ENCODE results near the gene PDHA1.

PDHA1 gene

DNA sequence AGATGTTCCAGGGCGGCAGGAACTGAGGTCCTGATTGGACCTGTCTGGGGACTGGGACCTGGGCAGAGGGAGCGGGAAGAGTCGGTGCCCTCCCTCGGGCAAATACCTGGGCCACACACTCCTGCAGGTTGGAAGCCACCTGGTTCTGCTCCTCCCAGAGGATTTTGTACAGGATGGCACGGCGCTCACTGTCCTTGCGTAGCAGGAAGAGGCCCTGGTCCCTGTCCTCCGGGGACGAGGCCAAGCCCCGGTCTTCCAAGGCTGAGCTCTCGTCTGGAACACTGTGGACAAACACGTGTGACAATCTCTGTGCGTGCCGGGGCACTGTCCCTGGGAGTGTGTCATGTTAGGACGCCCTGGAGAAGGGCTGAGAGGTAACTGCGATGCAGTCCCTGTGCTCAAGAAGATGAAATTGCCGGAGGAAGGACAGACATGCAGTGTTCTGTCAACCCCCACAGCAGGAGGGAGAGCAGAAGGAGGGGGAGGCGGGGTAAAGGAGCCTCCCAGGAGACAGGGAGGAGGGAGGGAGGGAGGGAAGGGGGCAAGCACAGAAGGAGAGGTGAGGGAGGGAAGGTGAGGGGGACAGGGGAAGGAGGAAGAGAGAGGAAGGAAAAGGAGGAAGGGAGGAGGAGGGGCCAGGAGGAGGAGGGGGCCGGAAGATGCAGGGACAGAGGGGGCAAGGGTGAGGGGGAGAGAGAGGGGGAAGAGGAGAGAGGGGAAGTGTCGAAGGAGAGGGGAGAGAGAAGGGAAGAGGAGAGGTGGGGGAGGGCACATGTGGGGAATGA, 29.0 kb downstream of the PDHA1 start:
- no peaks in the 10 kb centered on the region for H3K36me3 ChIP-seq (ENCODE audit: control insufficient read depth, insufficient read depth, low read length)
- no peak overlapping the region for H3K27ac ChIP-seq (ENCODE audit: insufficient read depth, low read depth, low read length, poor library complexity, severe bottlenecking)
- 1% methylated on average over 20 of the region's 20 CpGs for WGBS, 2 experiments
- H3K4me3 ChIP-seq (ENCODE audit: insufficient read depth, low read depth, low read length): peak overlapping the region; percentile 33
- H3K9me3 ChIP-seq (ENCODE audit: control insufficient read depth, low read length): no peaks in the 10 kb centered on the region
- peaks cover 13% of the 10 kb centered on the region for H3K27me3 ChIP-seq (ENCODE audit: control insufficient read depth, insufficient read depth, low read length, poor library complexity, severe bottlenecking)
- no peaks in the 10 kb centered on the region for H3K4me1 ChIP-seq (ENCODE audit: control insufficient read depth, insufficient read depth, low read length)

GRCh38 chrX:19373351-19373891, 29.7 kb downstream of the PDHA1 start:
- Histone ChIP-seq H3K36me3 (ENCODE audit: control insufficient read depth, insufficient read depth, low read length) (no peaks in the 10 kb centered on the region), H3K9me3 (ENCODE audit: control insufficient read depth, low read length) (no peaks in the 10 kb centered on the region), H3K4me3 (ENCODE audit: insufficient read depth, low read depth, low read length) (peak overlapping the region; percentile 33), H3K27me3 (ENCODE audit: control insufficient read depth, insufficient read depth, low read length, poor library complexity, severe bottlenecking) (peaks cover 13% of the 10 kb centered on the region), H3K4me1 (ENCODE audit: control insufficient read depth, insufficient read depth, low read length) (no peaks in the 10 kb centered on the region), H3K27ac (ENCODE audit: insufficient read depth, low read depth, low read length, poor library complexity, severe bottlenecking) (no peak overlapping the region)
- 6 to 12% methylated on average over 23 of the region's 23 CpGs for WGBS, 2 experiments

- no peaks in the 10 kb centered on the region for H3K4me1 ChIP-seq (ENCODE audit: control insufficient read depth, insufficient read depth, low read length)
- H3K27ac ChIP-seq (ENCODE audit: insufficient read depth, low read depth, low read length, poor library complexity, severe bottlenecking): no peak overlapping the region
- H3K27me3 ChIP-seq (ENCODE audit: control insufficient read depth, insufficient read depth, low read length, poor library complexity, severe bottlenecking): peaks cover 13% of the 10 kb centered on the region
- no peaks in the 10 kb centered on the region for H3K9me3 ChIP-seq (ENCODE audit: control insufficient read depth, low read length)
- WGBS, 2 experiments: 87 to 90% methylated on average over 8 of the region's 8 CpGs
- no peak overlapping the region for H3K4me3 ChIP-seq (ENCODE audit: insufficient read depth, low read depth, low read length)
- no peaks in the 10 kb centered on the region for H3K36me3 ChIP-seq (ENCODE audit: control insufficient read depth, insufficient read depth, low read length)
Observed at GRCh38 chrX:19375546-19375945, 31.8 kb downstream of the PDHA1 start.

DNA sequence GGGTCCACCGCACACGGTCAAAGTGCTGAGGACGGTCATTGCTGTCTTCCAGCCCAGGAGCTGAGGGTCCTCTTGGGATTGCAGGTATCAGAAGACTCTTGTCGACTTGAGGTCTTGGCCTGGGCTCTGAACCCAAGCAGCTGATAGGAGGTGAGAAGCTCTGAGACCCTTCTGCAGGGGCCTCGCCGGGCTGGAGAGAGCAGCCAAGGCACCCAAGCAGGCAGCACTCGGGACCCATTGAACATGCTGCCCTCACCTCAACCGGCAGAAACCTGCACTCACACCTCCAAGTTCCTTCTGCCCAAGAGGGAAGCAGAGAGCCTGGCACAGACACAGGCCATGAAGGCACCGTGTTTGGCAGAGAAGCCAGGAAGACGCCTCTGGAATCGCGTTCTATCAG, 34.1 kb downstream of the PDHA1 start:
- 91 to 93% methylated on average over 12 of the region's 12 CpGs for WGBS, 2 experiments
- H3K4me3 ChIP-seq (ENCODE audit: insufficient read depth, low read depth, low read length): no peak overlapping the region

GRCh38 chrX:19381326-19381725, 37.6 kb downstream of the PDHA1 start:
- Histone ChIP-seq H3K36me3 (ENCODE audit: control insufficient read depth, insufficient read depth, low read length) (no peaks in the 10 kb centered on the region), H3K4me1 (ENCODE audit: control insufficient read depth, insufficient read depth, low read length) (no peaks in the 10 kb centered on the region), H3K9me3 (ENCODE audit: control insufficient read depth, low read length) (no peaks in the 10 kb centered on the region), H3K4me3 (ENCODE audit: insufficient read depth, low read depth, low read length) (no peak overlapping the region), H3K27me3 (ENCODE audit: control insufficient read depth, insufficient read depth, low read length, poor library complexity, severe bottlenecking) (no peaks in the 10 kb centered on the region), H3K27ac (ENCODE audit: insufficient read depth, low read depth, low read length, poor library complexity, severe bottlenecking) (no peak overlapping the region)
- 93 to 94% methylated on average over 9 of the region's 9 CpGs for WGBS, 2 experiments

More for the DNA sequence above, 34.1 kb downstream of the PDHA1 start:
- H3K9me3 ChIP-seq (ENCODE audit: control insufficient read depth, low read length): no peaks in the 10 kb centered on the region
- H3K27ac ChIP-seq (ENCODE audit: insufficient read depth, low read depth, low read length, poor library complexity, severe bottlenecking): no peak overlapping the region
- H3K27me3 ChIP-seq (ENCODE audit: control insufficient read depth, insufficient read depth, low read length, poor library complexity, severe bottlenecking): peaks cover 13% of the 10 kb centered on the region
- no peaks in the 10 kb centered on the region for H3K36me3 ChIP-seq (ENCODE audit: control insufficient read depth, insufficient read depth, low read length)
- H3K4me1 ChIP-seq (ENCODE audit: control insufficient read depth, insufficient read depth, low read length): no peaks in the 10 kb centered on the region

DNA sequence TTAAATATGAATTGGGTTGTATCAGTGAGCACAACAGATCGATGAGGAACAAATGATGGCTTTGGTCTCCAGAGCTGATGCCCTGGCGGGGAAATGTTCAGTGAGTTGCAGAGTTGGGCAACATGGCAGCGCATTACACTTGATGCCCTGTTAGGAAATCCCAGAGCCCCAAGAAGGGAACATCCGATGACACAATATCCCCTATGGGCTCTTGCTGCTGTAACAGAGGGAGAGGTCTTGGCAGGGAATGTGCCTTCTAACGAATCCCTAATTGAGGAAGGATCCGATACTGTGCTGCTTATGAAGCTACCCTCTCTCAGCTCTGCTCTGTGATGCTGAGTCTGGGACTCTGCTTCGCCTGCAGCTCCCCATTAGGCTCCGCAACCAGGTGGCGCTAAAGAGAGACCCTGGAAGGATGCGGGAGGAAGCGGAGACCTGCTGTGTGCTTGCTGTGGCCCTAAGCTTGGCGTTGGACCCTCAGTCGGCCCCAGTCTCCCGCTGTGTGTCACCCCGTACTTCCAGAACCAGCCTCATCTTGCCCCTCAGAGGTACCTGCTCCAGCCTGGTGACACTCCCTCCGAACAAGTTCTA, 38.9 kb downstream of the PDHA1 start:
- H3K27me3 ChIP-seq (ENCODE audit: control insufficient read depth, insufficient read depth, low read length, poor library complexity, severe bottlenecking): no peaks in the 10 kb centered on the region
- no peaks in the 10 kb centered on the region for H3K4me1 ChIP-seq (ENCODE audit: control insufficient read depth, insufficient read depth, low read length)
- H3K27ac ChIP-seq (ENCODE audit: insufficient read depth, low read depth, low read length, poor library complexity, severe bottlenecking): no peak overlapping the region
- no peaks in the 10 kb centered on the region for H3K36me3 ChIP-seq (ENCODE audit: control insufficient read depth, insufficient read depth, low read length)
- 34 to 35% methylated on average over 16 of the region's 16 CpGs for WGBS, 2 experiments
- H3K9me3 ChIP-seq (ENCODE audit: control insufficient read depth, low read length): no peaks in the 10 kb centered on the region
- no peak overlapping the region for H3K4me3 ChIP-seq (ENCODE audit: insufficient read depth, low read depth, low read length)

- no peak overlapping the region for H3K27ac ChIP-seq (ENCODE audit: insufficient read depth, low read depth, low read length, poor library complexity, severe bottlenecking)
- no peak overlapping the region for H3K4me3 ChIP-seq (ENCODE audit: insufficient read depth, low read depth, low read length)
- H3K4me1 ChIP-seq (ENCODE audit: control insufficient read depth, insufficient read depth, low read length): no peaks in the 10 kb centered on the region
- no peaks in the 10 kb centered on the region for H3K36me3 ChIP-seq (ENCODE audit: control insufficient read depth, insufficient read depth, low read length)
- 86 to 97% methylated on average over 3 to 4 of the region's 4 CpGs for WGBS, 2 experiments
- no peaks in the 10 kb centered on the region for H3K27me3 ChIP-seq (ENCODE audit: control insufficient read depth, insufficient read depth, low read length, poor library complexity, severe bottlenecking)
- H3K9me3 ChIP-seq (ENCODE audit: control insufficient read depth, low read length): no peaks in the 10 kb centered on the region
Observed at GRCh38 chrX:19386679-19387078, 43.0 kb downstream of the PDHA1 start.

DNA sequence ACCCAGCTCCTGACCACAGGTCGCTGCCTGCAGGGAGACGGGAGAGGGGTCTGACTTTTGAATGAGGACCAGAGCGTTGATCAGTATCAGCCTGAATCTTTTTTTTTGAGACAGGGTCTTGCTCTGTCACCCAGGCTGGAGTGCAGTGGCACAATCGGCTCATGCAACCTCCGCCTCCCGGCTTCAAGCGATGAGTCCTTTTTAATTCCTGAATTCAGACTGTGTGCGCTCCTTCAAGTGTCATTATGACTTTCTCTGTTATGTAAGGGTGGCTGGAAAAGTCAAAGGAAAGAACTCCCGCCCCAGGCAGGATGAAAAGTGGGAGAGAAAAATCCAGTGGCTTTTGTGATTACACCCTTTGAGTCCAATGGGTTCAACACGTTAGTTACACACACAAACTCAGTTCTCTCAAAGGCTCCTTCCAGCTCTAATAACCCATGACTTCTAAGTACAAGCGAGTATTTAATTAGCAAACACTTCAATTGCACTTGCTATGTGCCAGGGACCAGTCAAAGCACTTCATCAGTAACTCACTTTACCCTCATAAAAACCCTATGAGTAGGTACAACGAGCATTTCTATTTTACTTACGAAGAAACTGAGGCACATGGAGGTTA, 44.4 kb downstream of the PDHA1 start:
- H3K36me3 ChIP-seq (ENCODE audit: control insufficient read depth, insufficient read depth, low read length): no peaks in the 10 kb centered on the region
- H3K27me3 ChIP-seq (ENCODE audit: control insufficient read depth, insufficient read depth, low read length, poor library complexity, severe bottlenecking): no peaks in the 10 kb centered on the region
- WGBS, 2 experiments: 83 to 87% methylated on average over 13 of the region's 13 CpGs

GRCh38 chrX:19388741-19389140, 45.0 kb downstream of the PDHA1 start:
- H3K27ac ChIP-seq (ENCODE audit: insufficient read depth, low read depth, low read length, poor library complexity, severe bottlenecking): no peak overlapping the region
- 93 to 100% methylated on average over 6 to 8 of the region's 8 CpGs for WGBS, 2 experiments
- no peaks in the 10 kb centered on the region for H3K9me3 ChIP-seq (ENCODE audit: control insufficient read depth, low read length)
- no peaks in the 10 kb centered on the region for H3K36me3 ChIP-seq (ENCODE audit: control insufficient read depth, insufficient read depth, low read length)
- H3K4me1 ChIP-seq (ENCODE audit: control insufficient read depth, insufficient read depth, low read length): no peaks in the 10 kb centered on the region
- no peak overlapping the region for H3K4me3 ChIP-seq (ENCODE audit: insufficient read depth, low read depth, low read length)
- H3K27me3 ChIP-seq (ENCODE audit: control insufficient read depth, insufficient read depth, low read length, poor library complexity, severe bottlenecking): no peaks in the 10 kb centered on the region

More for the DNA sequence above, 44.4 kb downstream of the PDHA1 start:
- Histone ChIP-seq H3K27ac (ENCODE audit: insufficient read depth, low read depth, low read length, poor library complexity, severe bottlenecking) (no peak overlapping the region), H3K4me3 (ENCODE audit: insufficient read depth, low read depth, low read length) (no peak overlapping the region), H3K9me3 (ENCODE audit: control insufficient read depth, low read length) (no peaks in the 10 kb centered on the region), H3K4me1 (ENCODE audit: control insufficient read depth, insufficient read depth, low read length) (no peaks in the 10 kb centered on the region)

GRCh38 chrX:19389227-19389845, 45.6 kb downstream of the PDHA1 start:
- H3K4me1 ChIP-seq (ENCODE audit: control insufficient read depth, insufficient read depth, low read length): no peaks in the 10 kb centered on the region
- H3K36me3 ChIP-seq (ENCODE audit: control insufficient read depth, insufficient read depth, low read length): no peaks in the 10 kb centered on the region
- H3K9me3 ChIP-seq (ENCODE audit: control insufficient read depth, low read length): no peaks in the 10 kb centered on the region
- WGBS, 2 experiments: 76 to 84% methylated on average over 3 to 4 of the region's 4 CpGs
- H3K4me3 ChIP-seq (ENCODE audit: insufficient read depth, low read depth, low read length): no peak overlapping the region
- no peak overlapping the region for H3K27ac ChIP-seq (ENCODE audit: insufficient read depth, low read depth, low read length, poor library complexity, severe bottlenecking)
- H3K27me3 ChIP-seq (ENCODE audit: control insufficient read depth, insufficient read depth, low read length, poor library complexity, severe bottlenecking): no peaks in the 10 kb centered on the region

All from ectodermal cell (in vitro differentiated cells).